K562 (cell line): Measurements from ENCODE around the gene DNAJC9. TPM values are rescaled to one million over a fixed set of nuclear protein-coding genes. Genes with fewer than 3 reads are reported as not detected.

Experiments
- ERF ChIP-seq: fragments of 450-650 bp; formaldehyde crosslinking; IDR thresholded peaks from 2 replicates; pipeline ENCODE4 v1.4.0; 2020; ENCODE audit warnings: mild to moderate bottlenecking, mixed read lengths
- KAT7 ChIP-seq: sonication (generic); formaldehyde crosslinking; IDR thresholded peaks from 2 replicates; pipeline ENCODE4 v1.8.0; 2022; ENCODE audit warnings: missing genetic modification reagents, mild to moderate bottlenecking, borderline replicate concordance
- NFE2 ChIP-seq: IDR thresholded peaks from 2 replicates; pipeline ENCODE4 v1.6.1; 2014; ENCODE audit warnings: antibody characterized with exemption, low read depth
- NFIC ChIP-seq: fragments of 450-650 bp; IDR thresholded peaks from 2 replicates; pipeline ENCODE4 v1.6.1; 2017; ENCODE audit warnings: mild to moderate bottlenecking, inconsistent platforms
- POLR2AphosphoS5 ChIP-seq: IDR thresholded peaks from 2 replicates; pipeline ENCODE4 v1.6.1; 2011; ENCODE audit warnings: mild to moderate bottlenecking, low read depth, low read length, moderate library complexity; ENCODE audit not compliant: control insufficient read depth, insufficient read depth
- POLR2H ChIP-seq: IDR thresholded peaks from 2 replicates; pipeline ENCODE4 v1.6.1; 2016; ENCODE audit warnings: missing genetic modification characterization, low read depth, mild to moderate bottlenecking, control low read depth, missing compliant biosample characterization, moderate library complexity
- POLR3G ChIP-seq: IDR thresholded peaks from 2 replicates; pipeline ENCODE4 v1.6.1; 2011; ENCODE audit not compliant: insufficient read length, insufficient replicate concordance; ENCODE audit errors: extremely low read depth
- SP2 ChIP-seq: IDR thresholded peaks from 2 replicates; pipeline ENCODE4 v1.6.1; 2011; ENCODE audit warnings: mild to moderate bottlenecking, low read depth, low read length, moderate library complexity; ENCODE audit not compliant: poor library complexity, severe bottlenecking; ENCODE audit errors: extremely low read depth
- SRSF3 ChIP-seq: fragments of 200-400 bp; formaldehyde crosslinking; IDR thresholded peaks from 2 replicates; pipeline ENCODE4 v1.6.1; 2016; ENCODE audit warnings: mild to moderate bottlenecking, low read length, moderate library complexity; ENCODE audit not compliant: insufficient read depth
- TAF9B ChIP-seq: fragments of 450-650 bp; IDR thresholded peaks from 2 replicates; pipeline ENCODE4 v1.6.1; 2018; ENCODE audit warnings: mild to moderate bottlenecking; ENCODE audit not compliant: partially characterized antibody
- TEAD4 ChIP-seq, 2 experiments: sonication (generic) in 1 of 2; formaldehyde crosslinking in 1 of 2; IDR thresholded peaks; 2 replicates each; pipeline versions ENCODE4 v1.6.1 to v1.8.0; 2012 to 2022; ENCODE audit warnings: borderline replicate concordance in 1 of 2, inconsistent platforms in 1 of 2, low read length in 1 of 2, mild to moderate bottlenecking in 1 of 2, missing genetic modification reagents in 1 of 2
- ZNF140 ChIP-seq: fragments of 250-450 bp; sonication (Bioruptor Pico); IDR thresholded peaks from 2 replicates; pipeline ENCODE4 v1.8.0; 2021; ENCODE audit warnings: moderate library complexity, mild to moderate bottlenecking, inconsistent platforms
- ZNF165 ChIP-seq: fragments of 250-450 bp; sonication (Bioruptor Pico); IDR thresholded peaks from 2 replicates; pipeline ENCODE4 v1.4.0; 2020; ENCODE audit warnings: borderline replicate concordance
- ZNF561 ChIP-seq: fragments of 450-650 bp; formaldehyde crosslinking; conservative IDR thresholded peaks from 2 replicates; pipeline ENCODE4 v1.4.0; 2020; ENCODE audit warnings: mild to moderate bottlenecking, moderate library complexity
- polyA plus RNA-seq, 8 experiments: library from polyadenylated mRNA; depleted of rRNA in 4 of 8; stranded (reverse) in 5 of 8; unstranded in 3 of 8; fragments of >200 nt; fragmentation: Nextera tagmentation in 2 of 8; fragmentation: Illumina TruSeq in 1 of 8; extraction: Ambion mirVana in 2 of 8; extraction: Trizol in 1 of 8; gene quantifications; 2 replicates each; pipeline versions ENCODE4 v1.2.1 to v1.2.3, GENCODE V29; 2011 to 2014; ENCODE audit warnings: inconsistent platforms in 1 of 8, missing spikeins in 1 of 8
- total RNA-seq, 7 experiments: library from RNA; depleted of rRNA in 6 of 7; stranded (reverse); fragments of >200 nt in 6 of 7; fragmentation: Illumina TruSeq in 2 of 7; extraction: Trizol in 2 of 7; gene quantifications; 2 replicates each; pipeline versions ENCODE4 v1.2.1 to v1.2.3, GENCODE V29; 2011 to 2021; ENCODE audit warnings: low replicate concordance in 1 of 7
- TF ChIP-seq, protein P1 (sequence below): fragments of 450-650 bp; IDR thresholded peaks from one replicate; pipeline ENCODE4 v1.6.1; 2018; ENCODE audit warnings: mild to moderate bottlenecking, moderate library complexity; ENCODE audit not compliant: partially characterized antibody

The DNAJC9 gene
- total and polyA plus RNA-seq, 9 of the 15 experiments (the other 6 are each of a cell fraction or from before 2014, with no cell fraction given), result 66.7 to 133 (median 102) TPM

DNA sequence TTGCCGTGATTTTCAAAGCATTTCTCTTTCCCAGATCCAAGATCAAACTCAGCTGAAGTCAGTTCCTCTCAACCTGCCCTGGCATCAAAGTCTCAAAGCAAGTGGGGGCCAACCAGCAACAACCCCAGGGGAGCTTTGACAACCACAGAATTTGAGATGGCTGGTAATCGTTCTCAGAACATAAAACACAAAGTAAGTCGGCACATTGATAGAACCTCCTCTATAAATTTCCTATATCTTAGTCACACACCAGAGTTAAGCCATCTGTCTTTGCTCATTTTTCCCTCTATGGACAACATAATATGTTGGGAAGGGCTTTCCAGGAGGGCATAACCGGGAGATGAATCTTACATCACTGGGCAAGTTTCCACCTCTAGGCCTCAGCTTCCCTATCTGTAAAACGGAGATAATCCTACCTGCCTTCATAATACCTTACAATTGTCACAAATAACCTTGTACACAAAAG lies 1.2 kb upstream of the DNAJC9 start (continued):
- TF ChIP-seq, protein P1, sequence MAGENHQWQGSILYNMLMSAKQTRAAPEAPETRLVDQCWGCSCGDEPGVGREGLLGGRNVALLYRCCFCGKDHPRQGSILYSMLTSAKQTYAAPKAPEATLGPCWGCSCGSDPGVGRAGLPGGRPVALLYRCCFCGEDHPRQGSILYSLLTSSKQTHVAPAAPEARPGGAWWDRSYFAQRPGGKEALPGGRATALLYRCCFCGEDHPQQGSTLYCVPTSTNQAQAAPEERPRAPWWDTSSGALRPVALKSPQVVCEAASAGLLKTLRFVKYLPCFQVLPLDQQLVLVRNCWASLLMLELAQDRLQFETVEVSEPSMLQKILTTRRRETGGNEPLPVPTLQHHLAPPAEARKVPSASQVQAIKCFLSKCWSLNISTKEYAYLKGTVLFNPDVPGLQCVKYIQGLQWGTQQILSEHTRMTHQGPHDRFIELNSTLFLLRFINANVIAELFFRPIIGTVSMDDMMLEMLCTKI, result no peak
- TF ChIP-seq ZNF165 (no peak), SP2 (no peak), NFIC (0 out of 2 replicates have a peak, but pooled peaks have one; percentile 8), ERF (CRISPR knock-in tag) (0 out of 2 replicates have a peak, but pooled peaks have one; percentile 55), POLR2AphosphoS5 (peak; percentile 29; the same call in 1 of the 2 replicates), POLR2H (no peak), SRSF3 (no peak), ZNF140 (CRISPR knock-in tag) (no peak), TAF9B (peak; percentile 20), TEAD4 (IDR thresholded peaks at IDR 0.05; ENCODE audit: low read length) (peak; percentile 3; the same call in 1 of the 2 replicates), TEAD4 (CRISPR knock-in tag; IDR thresholded peaks at IDR 0.05; ENCODE audit: borderline replicate concordance) (no peak), POLR3G (no peak), ZNF561 (CRISPR knock-in tag) (no peak), NFE2 (no peak), KAT7 (CRISPR knock-in tag) (0 out of 2 replicates have a peak, but pooled peaks have one; percentile 30)
